ENCODE data around the gene TIMP2.
"Not testable (repeated sequence)": the region's sequence is repeated elsewhere in the genome, so short reads cannot be mapped to it uniquely, and the experiment has no call there.

TIMP2 gene

DNA sequence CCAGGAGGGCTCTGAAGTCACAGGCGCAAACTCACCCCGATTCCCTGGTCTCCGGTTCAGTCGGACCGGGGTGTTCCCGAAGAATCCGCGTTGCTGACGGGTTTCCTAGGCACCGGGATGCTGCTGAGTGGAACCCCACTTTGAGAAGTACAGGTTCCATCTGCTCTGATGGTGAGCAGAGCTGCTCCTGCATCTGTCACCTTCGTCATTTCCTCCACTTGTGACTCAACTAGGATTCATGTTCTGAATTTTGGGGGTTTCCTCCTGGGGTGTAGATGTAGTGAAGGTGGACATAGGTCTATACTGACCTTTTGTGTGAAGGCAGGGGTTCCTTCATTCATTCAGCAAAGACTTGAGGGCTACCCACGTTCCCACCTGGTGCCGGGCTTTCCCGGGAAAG is 29.5 kb upstream of the TIMP2 start:
- DNase-seq = no peak

DNA sequence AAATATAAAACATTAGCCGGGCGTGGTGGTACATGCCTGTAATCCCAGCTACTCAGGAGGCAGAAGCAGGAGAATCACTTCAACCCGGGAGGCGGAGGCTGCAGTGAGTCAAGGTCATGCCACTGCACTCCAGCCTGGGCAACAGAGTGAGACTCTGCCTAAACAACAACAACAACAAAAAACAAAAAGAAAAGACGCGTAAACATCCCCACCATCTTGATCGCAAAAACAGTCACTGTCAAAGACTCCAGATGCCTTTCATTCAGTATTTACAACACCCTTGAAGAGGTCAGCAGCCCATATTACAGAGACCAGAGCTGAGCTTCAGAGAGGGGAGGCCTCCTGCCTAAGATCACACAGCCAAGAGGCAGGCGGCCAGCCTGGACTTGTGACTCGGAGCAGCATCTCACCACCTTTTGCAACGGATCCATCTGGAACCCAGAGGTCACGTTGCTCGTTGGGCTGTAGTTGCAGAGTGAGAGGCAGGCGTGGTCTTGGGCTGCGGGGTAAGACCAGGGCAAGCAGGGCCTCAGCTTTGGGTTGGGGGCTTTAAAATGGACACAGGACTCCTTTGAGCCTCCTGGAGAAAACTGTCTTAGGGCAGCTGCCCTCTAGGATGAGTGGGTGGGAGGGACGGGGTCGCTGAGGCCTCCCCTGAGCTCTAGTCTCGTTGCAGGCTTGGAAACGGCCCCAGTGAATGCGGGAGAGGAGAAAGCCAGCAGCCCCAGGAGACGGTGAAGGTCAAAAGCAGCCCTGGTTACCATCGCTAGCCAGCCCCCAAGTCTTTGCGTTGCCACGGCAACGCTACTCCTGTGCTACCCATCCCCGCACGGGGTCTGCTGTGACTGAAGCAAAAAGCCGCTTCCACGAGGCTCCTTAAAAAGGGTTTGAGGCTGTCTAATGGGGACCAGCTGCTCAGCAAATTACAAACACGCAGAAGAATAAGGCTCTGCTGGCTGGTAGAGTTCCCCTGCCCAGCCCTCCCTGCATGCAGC is 28.5 kb upstream of the TIMP2 start:
- DNase-seq = no peak

DNA sequence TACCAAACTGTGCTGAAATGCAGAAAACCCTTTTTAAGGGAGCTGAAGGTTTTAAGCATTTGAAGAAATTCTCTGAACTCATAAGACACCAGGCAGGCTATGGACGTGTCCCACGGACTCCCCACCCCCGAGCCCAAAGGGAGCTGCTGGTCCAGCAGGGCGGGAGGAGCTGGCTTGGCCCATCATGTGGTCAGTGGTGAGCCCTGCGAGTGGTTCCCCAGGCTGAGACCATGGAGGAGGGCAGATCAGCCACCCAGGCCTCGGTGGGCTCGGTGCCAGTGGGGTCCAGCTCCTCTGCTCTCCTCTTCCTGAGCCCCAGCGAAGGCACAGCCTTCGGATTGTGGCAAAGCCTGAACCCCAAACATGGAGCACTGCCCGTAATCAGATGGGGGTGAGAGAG is 27.5 kb upstream of the TIMP2 start:
- DNase-seq = no peak

DNA sequence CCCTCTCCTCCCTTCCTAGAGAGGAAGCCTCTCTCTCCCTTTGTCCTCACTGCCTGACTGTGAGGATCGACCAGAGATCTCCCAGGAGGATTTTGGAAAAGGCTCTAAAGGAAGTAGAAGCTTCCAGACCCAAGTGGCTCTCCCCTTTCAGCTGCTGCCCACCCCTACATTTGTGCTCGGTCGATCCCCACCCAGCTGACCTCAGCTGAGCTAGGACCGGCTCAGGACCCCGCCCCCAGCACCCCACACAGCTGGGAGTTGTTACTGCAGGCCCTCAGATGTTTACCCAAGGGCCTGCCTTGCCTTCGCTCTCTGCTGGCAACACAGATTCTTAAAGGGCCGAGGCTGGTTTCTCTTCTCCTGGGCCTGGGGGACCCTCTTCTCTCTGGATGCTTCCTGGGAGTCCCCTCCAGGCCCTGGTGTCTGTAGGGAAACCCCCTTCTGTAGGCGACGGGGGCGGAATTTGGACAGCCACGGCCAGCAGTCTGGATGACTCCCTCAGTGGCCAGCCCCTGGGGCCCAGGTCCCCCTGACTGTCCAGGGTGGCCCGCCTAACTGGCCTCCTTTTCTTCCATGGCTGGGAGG is 26.9 kb upstream of the TIMP2 start:
- no peak for DNase-seq

DNA sequence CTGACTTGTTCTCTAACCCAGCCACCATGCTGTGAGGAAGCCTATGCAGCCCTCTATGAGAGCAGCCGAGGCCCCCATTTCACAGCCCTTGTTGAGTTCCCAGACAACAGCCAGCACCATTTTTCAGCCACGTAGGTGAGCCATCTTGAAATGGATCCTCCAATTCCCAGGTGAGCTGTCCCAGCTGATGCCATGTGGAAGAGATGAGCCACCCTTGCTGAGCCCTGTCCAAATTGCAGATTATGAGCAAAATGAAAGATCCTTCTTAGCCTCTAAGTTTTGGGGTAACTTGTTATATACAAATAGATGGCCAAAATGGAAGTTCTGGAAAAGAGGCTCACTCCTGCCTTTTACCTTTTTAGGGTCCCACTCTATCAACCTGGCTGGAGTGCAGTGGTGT is 25.7 kb upstream of the TIMP2 start:
- DNase-seq = no peak

DNA sequence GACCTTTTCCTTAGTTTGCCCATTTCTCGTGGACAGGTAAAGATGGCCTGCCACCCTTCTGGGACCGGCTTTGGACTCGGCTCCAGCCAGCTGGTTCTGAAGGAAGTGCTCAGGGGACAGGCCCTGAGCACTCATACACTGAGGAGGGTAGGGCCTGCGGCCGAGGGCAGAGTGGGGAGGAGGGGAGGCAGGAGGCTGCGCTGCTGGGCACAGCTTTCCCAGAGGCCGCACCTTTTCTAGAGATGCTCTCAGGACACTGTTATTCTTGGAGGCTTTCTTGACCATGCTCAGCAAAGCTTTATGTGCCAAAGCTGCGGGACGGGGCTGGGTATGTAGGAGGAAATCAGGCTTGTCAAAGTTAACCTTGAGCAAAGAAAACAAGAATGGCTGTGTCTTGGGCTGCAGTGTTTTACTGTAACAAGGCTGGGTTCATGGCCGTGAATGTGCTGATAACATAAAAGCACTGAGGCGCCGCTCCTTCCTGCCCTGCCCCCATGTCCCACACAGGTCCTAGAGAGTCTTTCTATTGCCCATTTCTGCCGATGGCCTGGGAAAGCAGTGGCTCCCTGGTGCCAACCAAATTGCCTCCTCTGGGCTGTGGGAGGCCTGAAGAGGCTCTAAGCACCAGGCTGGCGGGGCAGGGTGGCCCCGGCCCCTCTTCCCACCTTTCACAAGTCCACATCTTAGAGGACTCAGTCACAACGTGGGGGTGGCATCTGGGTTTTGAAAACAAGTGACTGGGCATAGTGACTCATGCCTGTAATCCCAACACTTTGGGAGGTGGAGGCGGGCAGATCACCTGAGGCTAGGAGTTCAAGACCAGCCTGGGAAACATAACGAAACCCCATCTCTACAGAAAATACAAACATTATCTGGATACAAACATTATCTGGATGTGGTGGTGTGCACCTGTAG is 22.3 kb upstream of the TIMP2 start:
- DNase-seq = no peak

DNA sequence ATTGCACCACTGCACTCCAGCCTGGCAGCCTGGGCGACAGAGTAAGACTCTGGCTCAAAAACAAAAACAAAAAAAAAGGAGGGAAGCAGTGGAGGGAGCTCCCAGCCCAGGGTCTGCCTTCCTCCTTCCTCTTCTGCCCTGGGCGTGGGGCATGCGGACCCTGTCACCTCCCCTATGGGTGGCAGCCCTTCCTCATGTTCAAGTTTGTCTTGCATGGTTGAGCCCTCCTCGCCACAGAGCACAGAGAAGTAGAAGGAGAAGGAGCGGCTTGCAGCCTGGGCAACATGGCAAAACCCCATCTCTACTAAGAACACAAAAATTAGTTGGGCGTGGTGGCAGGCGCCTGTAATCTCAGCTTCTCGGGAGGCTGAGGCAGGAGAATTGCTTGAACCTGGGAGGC is 21.4 kb upstream of the TIMP2 start:
- no peak for DNase-seq

DNA sequence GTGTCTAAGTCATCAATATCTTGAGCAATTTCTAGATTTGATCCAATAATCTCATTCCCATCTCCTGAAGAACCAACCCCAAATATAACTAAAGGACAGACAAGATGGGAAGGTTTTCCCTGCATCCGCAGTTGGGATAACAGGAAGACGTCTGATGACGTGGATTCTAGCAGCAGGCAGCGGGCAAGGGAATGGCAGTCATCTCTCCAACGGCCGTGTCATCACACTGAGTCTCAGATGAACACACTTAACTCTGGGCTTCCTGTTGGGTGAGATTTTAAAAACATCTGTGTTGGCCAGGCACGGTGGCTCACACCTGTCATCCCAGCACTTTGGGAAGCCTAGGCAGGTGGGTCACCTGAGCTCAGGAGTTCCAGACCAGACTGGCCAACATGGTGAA is 20.9 kb upstream of the TIMP2 start:
- DNase-seq = no peak

DNA sequence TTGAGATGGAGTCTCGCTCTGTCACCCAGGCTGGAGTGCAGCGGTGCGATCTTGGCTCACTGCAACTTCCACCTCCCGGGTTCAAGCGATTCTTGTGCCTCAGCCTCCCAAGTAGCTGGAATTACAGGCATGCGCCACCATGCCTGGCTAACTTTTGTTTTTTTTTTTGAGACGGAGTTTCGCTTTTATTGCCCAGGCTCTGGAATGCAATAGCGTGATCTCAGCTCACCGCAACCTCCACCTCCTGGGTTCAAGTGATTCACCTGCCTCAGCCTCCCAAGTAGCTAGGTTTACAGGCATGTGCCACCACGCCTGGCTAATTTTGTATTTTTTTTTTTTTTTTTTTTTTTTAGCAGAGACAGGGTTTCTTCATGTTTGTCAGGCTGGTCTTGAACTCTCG is 20.3 kb upstream of the TIMP2 start:
- DNase-seq = not testable (repeated sequence)

DNA sequence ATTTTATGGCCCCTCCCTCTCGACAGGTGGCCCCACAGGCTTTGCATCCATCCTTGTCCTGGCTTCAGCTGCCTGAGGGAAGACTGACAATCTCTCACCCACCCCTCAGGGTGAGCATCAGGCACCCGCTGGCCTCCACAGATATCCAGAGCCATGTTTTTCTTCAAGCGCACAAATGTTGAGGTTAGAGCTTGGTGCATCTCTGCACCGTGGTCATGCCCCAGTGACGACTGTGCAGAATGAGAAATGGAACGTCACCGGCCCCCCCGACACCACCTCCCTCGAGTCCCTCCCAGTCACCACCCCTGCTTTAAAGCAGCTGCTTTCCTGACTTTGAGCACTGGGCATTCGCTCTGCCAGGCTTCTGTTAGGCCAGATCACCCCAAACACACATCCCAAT is 19.8 kb upstream of the TIMP2 start:
- DNase-seq = no peak

DNA sequence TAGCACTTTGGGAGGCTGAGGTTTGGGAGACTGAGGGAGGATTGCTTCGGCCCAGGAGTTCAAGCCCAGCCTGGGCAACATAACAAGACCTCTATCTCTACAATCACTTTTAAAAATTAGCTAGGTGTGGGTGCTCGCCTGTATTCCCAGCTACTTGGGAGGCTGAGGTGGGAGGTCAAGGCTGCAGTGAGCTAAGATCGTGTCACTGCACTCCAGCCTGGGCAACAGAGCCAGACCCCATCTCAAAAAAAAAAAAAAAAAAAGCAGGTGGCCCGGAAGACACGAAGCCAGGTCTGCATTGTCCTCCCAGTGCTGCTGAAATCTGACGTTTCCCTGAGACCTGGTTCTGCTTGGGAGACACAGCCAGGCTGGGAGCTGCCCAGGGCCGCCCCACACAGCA is 18.8 kb upstream of the TIMP2 start:
- DNase-seq = no peak

DNA sequence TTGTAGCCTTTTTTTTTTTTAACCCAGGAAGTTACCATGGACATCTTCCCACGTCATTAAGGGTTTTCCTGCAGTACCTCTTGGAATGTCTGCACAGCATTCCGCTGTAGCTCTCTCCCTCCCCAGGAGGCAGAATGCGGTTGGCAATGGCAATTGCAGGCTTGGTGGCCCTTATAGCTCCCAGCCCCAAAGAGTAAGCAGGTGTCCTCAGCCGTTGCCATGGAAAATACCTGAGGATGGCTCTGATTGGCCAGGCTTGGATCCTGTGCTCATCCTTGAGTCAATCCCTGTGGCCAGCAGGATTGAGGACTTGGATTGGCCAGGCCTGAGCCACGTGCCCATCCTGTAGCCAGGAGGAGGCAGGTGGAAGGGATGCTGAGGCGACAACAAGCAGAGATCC is 15.5 kb upstream of the TIMP2 start:
- DNase-seq = no peak

DNA sequence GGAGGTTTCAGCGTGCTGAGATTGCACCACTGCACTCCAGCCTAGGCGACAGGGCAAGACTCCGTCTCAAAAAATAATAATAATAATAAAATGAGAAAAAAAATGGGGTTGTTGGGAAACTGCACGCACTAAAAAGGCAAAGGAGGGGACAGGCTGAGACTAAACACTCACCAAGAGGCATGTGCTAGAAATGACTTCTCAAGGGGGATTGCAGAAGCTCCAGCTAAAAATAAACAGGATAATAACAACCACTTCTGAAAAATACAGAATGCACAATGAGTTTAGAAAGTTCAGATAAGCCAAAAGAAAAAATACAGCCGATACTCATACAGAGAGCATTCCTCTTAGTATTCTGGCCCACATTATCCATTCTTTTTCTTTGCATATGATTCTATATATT is 15.1 kb upstream of the TIMP2 start:
- no peak for DNase-seq

DNA sequence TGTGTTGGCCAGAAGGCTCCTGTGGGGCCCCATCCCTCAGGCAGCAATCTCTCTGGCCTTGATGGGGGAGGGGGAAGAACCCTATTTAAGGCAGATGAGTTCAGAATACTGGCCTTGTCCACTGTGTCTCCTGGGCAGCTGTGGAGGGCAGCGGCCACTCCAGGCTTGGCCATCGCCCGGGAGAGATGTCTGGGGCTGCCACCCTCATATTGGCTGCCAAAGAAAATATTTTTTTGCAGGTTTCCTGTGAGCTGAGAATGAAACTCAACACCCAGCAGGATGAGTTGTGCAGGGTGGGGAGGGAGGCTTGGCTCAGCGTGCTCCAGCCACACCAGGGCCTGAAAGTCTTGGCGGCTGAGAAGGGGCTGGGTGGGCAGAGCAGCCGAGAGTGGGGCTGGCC is 14.4 kb upstream of the TIMP2 start:
- DNase-seq = no peak

DNA sequence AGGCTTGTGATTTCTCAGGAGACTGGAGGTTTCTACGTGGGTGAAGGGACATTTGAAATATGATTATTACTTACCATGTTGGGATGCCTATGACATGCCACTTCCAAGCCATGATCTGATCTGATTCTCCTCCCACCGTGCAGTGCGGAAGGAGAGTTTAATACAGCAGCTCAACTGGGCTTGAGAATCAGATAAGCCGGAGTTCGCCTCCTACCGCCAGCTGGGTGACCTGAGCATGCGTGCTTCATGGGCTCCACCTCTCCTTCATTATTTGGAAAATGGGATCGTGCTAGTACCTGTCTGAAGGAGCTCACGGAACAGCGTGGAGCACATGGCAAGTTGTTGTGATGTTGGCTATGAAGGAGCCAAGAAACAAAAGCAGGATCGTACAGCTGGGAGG is 12.4 kb upstream of the TIMP2 start:
- DNase-seq = no peak

DNA sequence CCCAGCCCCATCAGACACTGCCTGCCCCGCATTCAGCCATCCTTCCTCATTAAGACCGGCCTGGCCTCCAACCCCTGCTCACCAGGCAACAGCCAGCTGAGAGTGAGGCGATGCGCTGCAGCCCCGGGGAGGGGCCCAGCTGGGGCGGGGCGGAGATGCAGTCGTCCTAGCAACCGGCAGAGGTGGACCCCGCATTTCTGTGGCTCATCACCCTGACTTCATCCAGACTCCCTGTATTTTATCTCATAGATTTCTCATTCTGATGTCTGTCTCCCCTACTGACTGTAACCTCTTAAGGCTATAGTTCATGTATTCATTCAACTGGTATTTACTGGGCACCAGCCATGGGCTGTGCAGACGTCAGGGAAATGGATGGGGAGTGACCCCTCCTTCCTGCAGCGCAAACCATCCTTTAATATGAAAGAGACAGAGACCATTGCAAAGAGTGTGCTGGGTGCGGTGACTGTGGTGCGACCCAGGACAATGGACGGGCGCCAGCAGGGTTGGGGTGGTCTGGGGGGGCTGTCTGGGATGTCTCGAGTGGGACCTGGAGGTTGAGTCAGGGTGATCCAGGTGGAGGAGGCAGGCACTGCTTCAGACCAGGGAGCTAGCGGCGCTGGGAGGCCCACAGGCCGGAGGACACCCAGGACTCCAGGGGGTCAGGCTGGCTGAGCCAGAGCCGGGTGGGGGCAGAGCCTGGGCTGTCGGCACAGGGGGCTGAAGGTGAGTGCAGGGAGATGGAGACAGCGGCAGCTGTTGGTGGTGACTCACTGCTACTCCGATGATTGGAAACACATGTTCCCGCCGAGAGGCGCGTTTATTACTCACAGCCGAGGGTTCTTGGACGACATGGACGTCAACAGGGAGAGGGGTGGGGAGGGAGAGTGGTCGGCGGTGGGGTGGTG is 10.5 kb upstream of the TIMP2 start:
- DNase-seq = no peak

DNA sequence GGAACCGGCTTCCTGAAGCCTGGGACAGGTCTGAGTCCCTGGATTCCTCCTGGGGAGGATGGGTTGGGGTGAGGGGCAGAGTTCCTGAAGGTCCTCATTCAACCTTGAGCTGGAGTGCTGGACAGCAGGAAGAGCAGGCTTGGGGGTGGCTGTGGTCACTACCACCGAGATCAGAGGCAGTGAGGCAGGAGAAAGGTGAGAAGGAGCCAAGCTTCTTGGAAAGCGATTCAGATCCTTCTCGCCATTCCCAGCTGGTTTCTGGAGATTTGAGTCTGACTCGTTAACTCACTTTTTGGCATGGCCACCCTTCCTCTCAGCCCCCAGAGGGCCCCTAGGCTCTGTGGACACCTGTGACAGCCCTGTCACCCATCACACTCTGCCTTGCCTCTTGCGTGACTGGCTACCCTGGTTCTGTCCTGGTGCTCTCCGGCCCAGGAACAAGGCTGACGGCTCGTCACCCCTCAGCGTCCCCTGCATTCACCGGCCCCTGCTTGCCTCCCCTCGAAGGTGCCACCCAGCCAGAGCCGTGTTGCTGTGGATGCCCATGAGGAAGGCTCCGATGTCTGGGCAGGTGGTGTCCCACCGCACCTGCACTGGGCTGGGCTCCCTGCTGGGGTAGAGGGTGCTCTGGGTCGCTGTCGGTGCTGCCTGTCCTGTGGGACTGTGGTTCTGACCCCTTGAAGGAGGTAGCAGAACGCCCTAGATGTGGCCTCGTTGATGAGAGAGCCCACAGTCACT is 9.7 kb upstream of the TIMP2 start:
- DNase-seq = no peak

DNA sequence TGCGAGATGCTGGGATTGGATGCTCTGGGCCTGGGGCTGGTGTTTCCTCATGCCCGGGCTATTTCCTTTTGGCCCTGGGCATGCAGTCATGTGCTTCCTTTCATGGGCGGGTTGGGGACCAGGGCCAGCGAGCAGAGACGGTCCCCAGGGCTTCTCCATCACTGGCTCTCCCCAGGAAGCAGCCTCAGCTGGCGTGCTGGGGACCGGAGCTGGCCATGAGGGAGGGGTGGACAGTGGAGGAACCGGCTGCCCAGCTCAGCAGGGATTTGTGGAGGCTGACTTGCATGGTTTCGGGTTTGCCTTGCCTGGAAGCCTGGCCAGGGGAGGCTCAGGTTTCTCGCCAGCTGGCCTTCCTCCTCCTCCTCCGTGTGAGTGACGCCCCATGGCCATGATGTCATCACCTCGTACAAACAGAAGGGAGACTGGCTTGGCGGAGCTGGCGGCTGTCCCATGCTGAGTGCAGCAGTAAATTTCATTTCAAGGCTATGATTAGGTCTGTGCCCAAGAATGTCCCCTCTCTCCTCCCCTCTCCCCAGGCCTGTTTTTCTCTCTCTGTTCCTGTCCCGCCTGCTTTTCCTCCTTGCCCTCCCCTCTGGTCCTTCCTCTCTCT is 8.9 kb upstream of the TIMP2 start:
- no peak for DNase-seq

DNA sequence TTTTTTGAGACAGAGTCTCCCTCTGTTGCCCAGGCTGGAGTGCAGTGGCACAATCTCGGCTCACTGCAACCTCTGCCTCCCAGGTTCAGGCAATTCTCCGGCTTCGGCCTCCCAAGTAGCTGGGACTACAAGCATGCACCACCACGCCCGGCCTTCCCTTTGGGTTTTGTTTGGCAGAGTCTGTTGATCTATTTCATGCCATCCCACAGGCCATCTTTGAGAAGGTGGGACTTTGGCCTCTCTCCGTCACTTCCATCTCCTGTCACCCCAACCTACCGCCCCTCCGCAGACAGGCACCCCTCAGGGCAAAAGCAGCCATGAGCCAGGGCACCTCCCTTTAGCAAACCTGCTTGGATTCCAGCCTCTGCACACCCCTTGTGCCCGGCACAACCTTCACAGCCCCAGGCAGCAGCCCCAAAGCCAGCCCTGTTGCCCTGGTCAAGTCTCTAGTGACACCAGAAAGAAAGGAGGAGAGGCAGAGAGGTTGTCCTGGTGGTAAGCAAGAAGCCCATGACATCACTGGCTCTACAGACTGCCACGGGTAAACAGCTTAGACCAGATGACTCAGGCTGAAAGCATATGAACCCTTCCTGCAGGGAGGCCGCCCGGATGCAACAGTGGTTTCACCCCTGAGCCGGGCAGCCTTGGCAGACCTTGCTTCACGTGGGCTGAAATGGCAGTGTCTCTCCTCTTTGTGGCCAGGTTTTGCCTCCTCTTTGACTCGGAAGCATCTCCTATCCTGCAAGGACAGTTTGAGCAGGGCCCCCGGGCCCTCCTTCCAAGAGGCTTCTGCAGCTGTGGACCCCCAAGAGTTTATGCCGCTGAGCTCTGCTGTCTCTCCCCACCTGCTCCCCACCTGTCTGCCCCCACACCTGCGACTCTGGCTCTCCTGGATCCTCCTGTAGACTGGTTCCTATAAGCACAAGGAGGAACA is 8.1 kb upstream of the TIMP2 start:
- no peak for DNase-seq
